ENCODE data around the gene DYNLT4. TPM values are rescaled to one million over a fixed set of nuclear protein-coding genes. Genes with fewer than 3 reads are reported as not detected.
A peak's percentile ranks its signal among the peaks of the same experiment; 100 is the strongest.

DYNLT4 gene
- total and polyA plus RNA-seq, 2 of the 13 experiments (the other 11 are each of a cell fraction or from before 2014, with no cell fraction given) = 0.77 TPM; not detected in 1

DNA sequence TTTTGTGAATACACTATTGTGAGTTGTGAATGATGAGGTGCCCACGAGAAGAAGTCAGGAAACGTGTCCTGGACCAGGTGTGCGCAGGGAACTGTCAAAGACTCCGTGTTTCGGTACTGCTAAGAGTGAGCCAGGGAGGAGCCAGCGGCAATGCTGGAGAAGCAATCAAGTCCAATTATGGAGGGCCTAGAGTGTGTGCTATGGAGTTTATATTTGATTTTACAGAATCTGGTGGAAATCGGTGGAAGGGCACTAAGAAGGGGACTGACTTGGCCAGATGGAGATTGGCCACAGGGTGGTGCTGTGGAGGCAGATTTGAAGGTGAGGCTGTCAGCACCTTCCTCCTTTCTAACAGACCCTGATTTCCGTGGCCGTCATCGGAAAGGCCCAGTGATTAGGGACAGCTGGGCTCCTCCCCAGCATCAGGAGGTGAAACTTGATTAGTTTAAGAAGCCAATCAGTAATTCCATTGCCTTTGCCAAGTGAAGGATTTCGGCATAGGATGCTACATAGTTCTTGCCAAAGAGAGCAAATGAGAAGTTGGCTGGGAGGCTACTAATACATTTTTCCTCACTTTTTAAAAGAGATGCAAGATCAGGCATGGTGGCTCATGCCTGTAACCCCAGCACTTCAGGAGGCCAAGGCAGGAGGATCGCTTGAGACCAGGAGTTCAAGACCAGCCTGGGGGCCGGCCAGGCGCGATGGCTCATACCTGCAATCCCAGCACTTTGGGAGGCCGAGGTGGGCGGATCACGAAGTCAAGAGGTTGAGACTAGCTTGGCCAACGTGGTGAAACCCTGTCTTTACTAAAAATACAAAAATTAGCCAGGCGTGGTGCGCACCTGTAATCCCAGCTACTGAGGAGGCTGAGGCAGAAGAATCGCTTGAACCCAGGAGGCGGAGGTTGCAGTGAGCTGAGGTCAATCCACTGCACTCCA, 28.9 kb upstream of the DYNLT4 start (continued):
- no peak for TF ChIP-seq ZNF280B (CRISPR knock-in tag; IDR thresholded peaks at IDR 0.05; ENCODE audit: borderline replicate concordance)
- peak; percentile 35 for TF ChIP-seq DBP (CRISPR knock-in tag; IDR thresholded peaks at IDR 0.05; ENCODE audit: not compliant biosample characterization)
- TF ChIP-seq CBX5 (CRISPR knock-in tag; IDR thresholded peaks at IDR 0.05; ENCODE audit: borderline replicate concordance) = peak; percentile 40; the same call in 1 of the 2 replicates
- TF ChIP-seq ZNF564 (CRISPR knock-in tag; IDR thresholded peaks at IDR 0.05) = no peak
- TF ChIP-seq, protein P1, sequence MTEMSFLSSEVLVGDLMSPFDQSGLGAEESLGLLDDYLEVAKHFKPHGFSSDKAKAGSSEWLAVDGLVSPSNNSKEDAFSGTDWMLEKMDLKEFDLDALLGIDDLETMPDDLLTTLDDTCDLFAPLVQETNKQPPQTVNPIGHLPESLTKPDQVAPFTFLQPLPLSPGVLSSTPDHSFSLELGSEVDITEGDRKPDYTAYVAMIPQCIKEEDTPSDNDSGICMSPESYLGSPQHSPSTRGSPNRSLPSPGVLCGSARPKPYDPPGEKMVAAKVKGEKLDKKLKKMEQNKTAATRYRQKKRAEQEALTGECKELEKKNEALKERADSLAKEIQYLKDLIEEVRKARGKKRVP (CRISPR knock-in tag; IDR thresholded peaks at IDR 0.05) = no peak
- no peak for TF ChIP-seq KLF16 (CRISPR knock-in tag; IDR thresholded peaks at IDR 0.05)
- TF ChIP-seq KDM2A (CRISPR knock-in tag; IDR thresholded peaks at IDR 0.05; ENCODE audit: borderline replicate concordance, low read depth) = peak; percentile 46; the same call in 1 of the 2 replicates
- TF ChIP-seq, protein P2, sequence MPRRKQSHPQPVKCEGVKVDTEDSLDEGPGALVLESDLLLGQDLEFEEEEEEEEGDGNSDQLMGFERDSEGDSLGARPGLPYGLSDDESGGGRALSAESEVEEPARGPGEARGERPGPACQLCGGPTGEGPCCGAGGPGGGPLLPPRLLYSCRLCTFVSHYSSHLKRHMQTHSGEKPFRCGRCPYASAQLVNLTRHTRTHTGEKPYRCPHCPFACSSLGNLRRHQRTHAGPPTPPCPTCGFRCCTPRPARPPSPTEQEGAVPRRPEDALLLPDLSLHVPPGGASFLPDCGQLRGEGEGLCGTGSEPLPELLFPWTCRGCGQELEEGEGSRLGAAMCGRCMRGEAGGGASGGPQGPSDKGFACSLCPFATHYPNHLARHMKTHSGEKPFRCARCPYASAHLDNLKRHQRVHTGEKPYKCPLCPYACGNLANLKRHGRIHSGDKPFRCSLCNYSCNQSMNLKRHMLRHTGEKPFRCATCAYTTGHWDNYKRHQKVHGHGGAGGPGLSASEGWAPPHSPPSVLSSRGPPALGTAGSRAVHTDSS (CRISPR knock-in tag; conservative IDR thresholded peaks at IDR 0.05) = no peak
- no peak for TF ChIP-seq PAX8 (CRISPR knock-in tag; IDR thresholded peaks at IDR 0.05; ENCODE audit: borderline replicate concordance)
- TF ChIP-seq, protein P3, sequence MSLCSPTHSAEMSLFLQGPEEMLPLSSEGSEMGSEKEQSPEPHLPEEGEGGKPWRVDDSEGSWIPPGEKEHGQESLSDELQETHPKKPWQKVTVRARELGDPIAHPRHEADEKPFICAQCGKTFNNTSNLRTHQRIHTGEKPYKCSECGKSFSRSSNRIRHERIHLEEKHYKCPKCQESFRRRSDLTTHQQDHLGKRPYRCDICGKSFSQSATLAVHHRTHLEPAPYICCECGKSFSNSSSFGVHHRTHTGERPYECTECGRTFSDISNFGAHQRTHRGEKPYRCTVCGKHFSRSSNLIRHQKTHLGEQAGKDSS (CRISPR knock-in tag; IDR thresholded peaks at IDR 0.05; ENCODE audit: borderline replicate concordance, low read depth) = 0 out of 2 replicates have a peak, but pooled peaks have one; percentile 33
- TF ChIP-seq HMGXB4 (CRISPR knock-in tag; IDR thresholded peaks at IDR 0.05; ENCODE audit: borderline replicate concordance in 1 of 2, low read depth in 1 of 2) = peak in 1 of 2 experiments; percentile 45; a peak in 1 of 4 replicates
- no peak for TF ChIP-seq KLF9 (CRISPR knock-in tag; IDR thresholded peaks at IDR 0.05; ENCODE audit: low read depth)
- TF ChIP-seq ZNF335 (CRISPR knock-in tag; IDR thresholded peaks at IDR 0.05) = 0 out of 2 replicates have a peak, but pooled peaks have one; percentile 36
- TF ChIP-seq ZBTB25 (CRISPR knock-in tag; IDR thresholded peaks at IDR 0.05) = 0 out of 2 replicates have a peak, but pooled peaks have one; percentile 33
- 0 out of 2 replicates have a peak, but pooled peaks have one; percentile 25 for TF ChIP-seq ZFP90 (CRISPR knock-in tag; IDR thresholded peaks at IDR 0.05; ENCODE audit: borderline replicate concordance)
- TF ChIP-seq ELF3 (CRISPR knock-in tag; IDR thresholded peaks at IDR 0.05) = 0 out of 2 replicates have a peak, but pooled peaks have one; percentile 37
- TF ChIP-seq XRCC5 (optimal IDR thresholded peaks at IDR 0.05; ENCODE audit: low read length) = peak; percentile 37
